ENCODE measurements around the gene SIRT3. TPM values are rescaled to one million over a fixed set of nuclear protein-coding genes. Genes with fewer than 3 reads are reported as not detected.
A peak's percentile ranks its signal among the peaks of the same experiment; 100 is the strongest.
"Not testable (repeated sequence)": the region's sequence is repeated elsewhere in the genome, so short reads cannot be mapped to it uniquely, and the experiment has no call there.

The SIRT3 gene
- polyA plus RNA-seq, 3 donors from 2014 or later, result 6.7 to 11.1 (median 7.4) TPM

- H3K36me3 Mint-ChIP-seq, result no peaks in the 10 kb centered on the region
- peaks cover under 1 to 7% of the 10 kb centered on the region in 2 donors for H3K4me1 Mint-ChIP-seq
- peak overlapping the region in 1 of 6 donors; percentile 30 for H3K27ac Mint-ChIP-seq
- no peak for DNase-seq
- H3K9me3 Mint-ChIP-seq, result no peaks in the 10 kb centered on the region
- H3K27me3 Mint-ChIP-seq (ENCODE audit: low read depth in 3 of 3), result peaks cover 0 to 3% (median 0%) of the 10 kb centered on the region in 3 donors
- no peak overlapping the region for H3K4me3 Mint-ChIP-seq
Measured at GRCh38 chr11:197741-198235, 38.4 kb downstream of the SIRT3 start.

DNA sequence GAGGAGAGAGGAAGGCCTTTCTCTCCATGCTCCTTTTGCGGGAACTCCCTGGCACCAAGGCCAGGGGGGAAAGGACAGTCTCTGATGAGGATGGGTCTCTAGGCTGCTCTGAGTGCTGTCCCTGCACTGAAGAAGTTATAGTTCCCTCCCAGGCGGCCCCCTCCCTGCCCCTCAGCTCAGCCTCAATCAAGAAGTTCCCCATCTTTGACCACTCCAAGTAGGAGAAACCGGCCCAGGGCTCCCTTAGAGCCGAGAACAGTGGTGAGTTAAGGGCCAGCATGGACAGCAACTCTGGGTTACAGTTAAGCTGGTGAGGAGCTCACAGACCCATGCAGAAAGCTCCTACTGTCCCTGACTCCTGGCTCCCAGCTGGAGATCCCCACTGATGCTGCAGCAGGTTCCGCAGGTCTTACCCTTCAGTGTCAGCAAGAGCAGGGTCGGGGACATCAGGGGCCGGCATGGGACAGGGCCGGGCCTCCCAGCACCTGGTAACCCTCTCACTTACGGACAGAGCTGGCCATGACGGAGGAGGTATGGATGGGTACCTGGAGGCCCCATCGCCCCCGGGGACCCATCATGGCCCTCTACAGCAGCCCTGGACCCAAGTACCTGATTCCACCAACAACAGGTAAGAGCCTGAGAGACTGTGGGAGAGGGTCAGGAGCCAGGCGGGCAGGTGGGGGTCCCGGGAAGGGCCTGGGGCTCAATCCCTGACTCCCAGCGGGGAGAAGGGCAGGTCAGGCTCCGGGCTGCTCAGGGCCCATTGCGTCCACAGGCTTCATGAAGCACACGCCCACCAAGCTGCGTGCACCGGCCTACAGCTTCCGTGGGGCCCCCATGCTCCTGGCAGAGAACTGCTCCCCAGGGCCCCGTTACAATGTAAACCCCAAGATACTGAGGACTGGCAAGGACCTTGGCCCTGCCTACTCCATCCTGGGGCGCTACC, 39.1 kb downstream of the SIRT3 start:
- no peak for DNase-seq
- Mint-ChIP-seq H3K4me1 (peaks cover 2 to 5% of the 10 kb centered on the region in 2 donors), H3K36me3 (no peaks in the 10 kb centered on the region), H3K4me3 (no peak overlapping the region), H3K27ac (no peak overlapping the region), H3K9me3 (no peaks in the 10 kb centered on the region), H3K27me3 (ENCODE audit: low read depth in 3 of 3) (peaks cover 0 to 2% (median 0%) of the 10 kb centered on the region in 3 donors)

DNA sequence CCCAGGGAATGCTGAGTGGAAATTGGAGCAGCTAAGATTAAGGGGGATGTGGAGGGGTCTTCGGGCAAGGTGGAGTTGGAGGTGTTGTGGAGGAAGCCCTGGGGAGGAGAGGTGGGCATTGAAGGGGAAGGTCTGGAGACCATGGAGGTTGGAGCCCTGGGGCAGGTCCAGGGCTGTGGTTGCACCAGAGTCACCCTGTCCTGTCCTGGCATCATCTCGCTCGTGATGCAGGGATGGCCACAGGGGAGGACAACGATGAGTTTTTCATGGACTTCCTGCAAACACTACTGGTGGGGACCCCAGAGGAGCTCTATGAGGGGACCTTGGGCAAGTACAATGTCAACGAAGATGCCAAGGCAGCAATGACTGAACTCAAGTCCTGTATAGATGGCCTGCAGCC, 42.7 kb downstream of the SIRT3 start:
- not testable (repeated sequence) for H3K27ac Mint-ChIP-seq; H3K27me3 Mint-ChIP-seq (ENCODE audit: low read depth in 3 of 3); H3K9me3 Mint-ChIP-seq; DNase-seq; H3K4me3 Mint-ChIP-seq; H3K36me3 Mint-ChIP-seq
- peaks cover 9 to 10% of the 10 kb centered on the region in 2 donors for H3K4me1 Mint-ChIP-seq

DNA sequence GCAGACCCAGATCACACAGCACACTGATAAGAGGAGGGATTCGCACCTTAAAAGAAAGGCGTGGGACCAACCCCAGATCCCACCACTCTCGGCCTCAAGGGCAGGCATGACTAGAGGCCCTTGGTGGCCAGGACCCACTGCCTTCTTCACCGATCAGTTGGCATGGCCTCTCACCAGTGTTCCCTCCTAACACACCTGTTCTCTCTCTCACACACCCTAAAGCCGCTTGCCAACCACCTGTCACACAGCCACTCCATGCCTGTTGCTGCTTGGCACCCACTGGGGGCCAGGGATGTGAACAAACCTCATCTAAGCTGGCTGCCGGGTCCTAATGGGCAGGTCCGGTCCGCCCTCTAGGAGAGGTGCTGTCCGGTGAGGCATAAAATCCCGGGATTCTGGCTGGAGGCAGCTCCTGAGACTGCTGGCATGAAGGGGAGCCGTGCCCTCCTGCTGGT, 43.4 kb downstream of the SIRT3 start, which contains the start of gene SCGB1C1:
SCGB1C1 (plus strand) TSS at position 405 of the 455 bp plus-strand sequence; CDS start at position 427, 22 bp downstream.
- not testable (repeated sequence) for DNase-seq; H3K36me3 Mint-ChIP-seq; H3K27me3 Mint-ChIP-seq (ENCODE audit: low read depth in 3 of 3); H3K9me3 Mint-ChIP-seq
- Mint-ChIP-seq H3K4me3 (peak within 1 kb of the TSS in 2 of 5 donors; percentile 59 to 65), H3K4me1 (peaks cover 9 to 10% of the 10 kb centered on the region in 2 donors), H3K27ac (peak within 1 kb of the TSS in 3 of 6 donors; percentile 54 to 74 (median 60))

- H3K27me3 Mint-ChIP-seq (ENCODE audit: low read depth in 3 of 3); H3K9me3 Mint-ChIP-seq; H3K36me3 Mint-ChIP-seq: not testable (repeated sequence)
- peak overlapping the region; percentile 44 to 78 (median 65) for H3K4me3 Mint-ChIP-seq
- peak overlapping the region in 5 of 6 donors; percentile 66 to 98 (median 88) for H3K27ac Mint-ChIP-seq
- peaks cover 9 to 10% of the 10 kb centered on the region in 2 donors for H3K4me1 Mint-ChIP-seq
- peak; percentile 30 to 61 (median 48) for DNase-seq
Measured at GRCh38 chr11:191490-192478, 44.4 kb downstream of the SIRT3 start.

GRCh38 chr11:190546-190945, 45.6 kb downstream of the SIRT3 start:
- Mint-ChIP-seq H3K27ac (peak overlapping the region in 2 of 6 donors; percentile 26 to 30), H3K4me1 (peaks cover 9 to 10% of the 10 kb centered on the region in 2 donors)
- not testable (repeated sequence) for DNase-seq; H3K4me3 Mint-ChIP-seq; H3K36me3 Mint-ChIP-seq; H3K9me3 Mint-ChIP-seq; H3K27me3 Mint-ChIP-seq (ENCODE audit: low read depth in 3 of 3)

DNA sequence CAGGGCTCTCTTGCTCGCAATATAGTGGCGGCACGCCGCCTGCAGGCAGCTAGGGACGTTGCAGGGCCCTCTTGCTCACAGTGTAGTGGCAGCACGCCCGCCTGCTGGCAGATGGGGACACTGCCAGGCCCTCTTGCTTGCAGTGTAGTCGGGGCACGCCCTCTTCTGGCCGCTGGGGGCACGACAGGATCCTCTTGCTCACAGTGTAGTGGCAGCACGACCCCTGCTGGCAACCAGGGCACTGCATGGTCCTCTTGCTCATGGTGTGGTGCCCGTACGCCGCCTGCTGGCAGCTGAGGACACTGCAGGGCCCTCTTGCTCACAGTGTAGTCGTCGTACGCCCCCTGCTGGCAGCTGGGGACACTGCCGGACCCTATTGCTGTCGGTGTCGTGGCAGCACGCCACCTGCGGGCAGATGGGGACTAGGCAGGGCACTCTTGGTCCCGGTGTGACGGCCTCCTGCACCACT, 46.3 kb downstream of the SIRT3 start:
- H3K4me1 Mint-ChIP-seq, result peaks cover 9 to 10% of the 10 kb centered on the region in 2 donors
- H3K27me3 Mint-ChIP-seq (ENCODE audit: low read depth in 3 of 3); H3K36me3 Mint-ChIP-seq; H3K9me3 Mint-ChIP-seq; H3K27ac Mint-ChIP-seq; H3K4me3 Mint-ChIP-seq: not testable (repeated sequence)
- peak; percentile 30 to 40 (median 36) for DNase-seq

GRCh38 chr11:189200-189783, 46.9 kb downstream of the SIRT3 start:
- peaks cover 9 to 10% of the 10 kb centered on the region in 2 donors for H3K4me1 Mint-ChIP-seq
- DNase-seq; H3K27ac Mint-ChIP-seq; H3K27me3 Mint-ChIP-seq (ENCODE audit: low read depth in 3 of 3); H3K4me3 Mint-ChIP-seq; H3K36me3 Mint-ChIP-seq; H3K9me3 Mint-ChIP-seq: not testable (repeated sequence)

DNA sequence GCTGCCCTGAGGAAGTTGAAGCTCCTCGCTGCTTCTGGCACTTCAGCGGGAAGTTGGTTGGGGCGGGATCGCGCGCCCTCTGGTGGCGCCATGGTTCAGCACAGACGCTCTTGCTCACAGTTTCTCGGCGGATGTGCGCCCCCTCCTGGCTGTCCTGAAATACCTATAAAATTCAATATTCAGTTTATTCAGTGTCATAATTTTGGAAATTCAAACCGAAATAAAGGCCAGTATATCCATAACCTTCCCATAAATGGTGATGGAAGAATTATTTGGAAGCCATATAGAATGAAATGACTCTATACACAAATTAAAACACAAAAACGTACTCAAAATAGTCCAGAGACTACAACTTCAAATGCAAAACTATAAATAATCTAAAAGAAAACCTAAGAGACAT, 55.9 kb downstream of the SIRT3 start:
- not testable (repeated sequence) for H3K36me3 Mint-ChIP-seq; H3K4me3 Mint-ChIP-seq; H3K27ac Mint-ChIP-seq; H3K9me3 Mint-ChIP-seq; H3K27me3 Mint-ChIP-seq (ENCODE audit: low read depth in 3 of 3); H3K4me1 Mint-ChIP-seq
- DNase-seq, result peak in 1 of 3 donors; percentile 30

Other genes with a start within 250 kb of the SIRT3 start
- not detected for gene SCGB1C1, start 43.3 kb downstream of the SIRT3 start, polyA plus RNA-seq
- gene BET1L, start 28.9 kb downstream of the SIRT3 start, polyA plus RNA-seq, result 10 to 100 TPM; 12.1 to 39.5 (median 24.6) TPM
- 100 to 1,000 TPM in 2 of 3 donors, 10 to 100 TPM in 1; 91.0 to 132 (median 106) TPM for gene RIC8A, start 28.6 kb downstream of the SIRT3 start, polyA plus RNA-seq
- gene PSMD13, start 634 bp upstream of the SIRT3 start, polyA plus RNA-seq, result 100 to 1,000 TPM; 257 to 353 (median 345) TPM
- 1 to 10 TPM in 2 of 3 donors, not detected in 1; 1.6 to 5.1 TPM for gene NLRP6, start 42.1 kb upstream of the SIRT3 start, polyA plus RNA-seq
- gene PGGHG, start 52.8 kb upstream of the SIRT3 start, polyA plus RNA-seq, result 10 to 100 TPM in 2 of 3 donors, 1 to 10 TPM in 1; 8.1 to 17.4 (median 11.4) TPM
- not detected for gene IFITM5, start 63.2 kb upstream of the SIRT3 start, polyA plus RNA-seq
- gene IFITM2, start 71.5 kb upstream of the SIRT3 start, polyA plus RNA-seq, result 1,000 to 10,000 TPM; 4,348 to 7,867 (median 6,958) TPM
- gene IFITM1, start 77.7 kb upstream of the SIRT3 start, polyA plus RNA-seq, result 1,000 to 10,000 TPM; 2,792 to 4,533 (median 3,562) TPM
- gene IFITM3, start 84.5 kb upstream of the SIRT3 start, polyA plus RNA-seq, result 100 to 1,000 TPM; 138 to 675 (median 423) TPM
- gene B4GALNT4, start 133.2 kb upstream of the SIRT3 start, polyA plus RNA-seq, result under 1 TPM in 1 of 3 donors, not detected in 2; 0.53 TPM
- gene PKP3, start 157.9 kb upstream of the SIRT3 start, polyA plus RNA-seq, result under 1 TPM in 1 of 3 donors, not detected in 2; 0.36 TPM
- 100 to 1,000 TPM; 238 to 392 (median 259) TPM for gene SIGIRR, start 178.7 kb upstream of the SIRT3 start, polyA plus RNA-seq
- gene ANO9, start 205.7 kb upstream of the SIRT3 start, polyA plus RNA-seq, result 1 to 10 TPM in 2 of 3 donors, not detected in 1; 2.3 to 4.4 TPM
- gene PTDSS2, start 213.9 kb upstream of the SIRT3 start, polyA plus RNA-seq, result 10 to 100 TPM; 11.5 to 17.3 (median 16.1) TPM